SW 1271 (cell line): ENCODE measurements around the gene ATOH8.
A peak's percentile ranks its signal among the peaks of the same experiment; 100 is the strongest.

Experiments used
- DNase-seq, 2 experiments: peaks; one replicate each; lab custom pipeline; 2025; lab: John Stamatoyannopoulos, UW

ATOH8 gene

GRCh38 chr2:85718885-85719492 is 34.8 kb upstream of the ATOH8 start:
- no peak for DNase-seq

GRCh38 chr2:85719609-85720240 is 34.1 kb upstream of the ATOH8 start:
- DNase-seq, result no peak

DNA sequence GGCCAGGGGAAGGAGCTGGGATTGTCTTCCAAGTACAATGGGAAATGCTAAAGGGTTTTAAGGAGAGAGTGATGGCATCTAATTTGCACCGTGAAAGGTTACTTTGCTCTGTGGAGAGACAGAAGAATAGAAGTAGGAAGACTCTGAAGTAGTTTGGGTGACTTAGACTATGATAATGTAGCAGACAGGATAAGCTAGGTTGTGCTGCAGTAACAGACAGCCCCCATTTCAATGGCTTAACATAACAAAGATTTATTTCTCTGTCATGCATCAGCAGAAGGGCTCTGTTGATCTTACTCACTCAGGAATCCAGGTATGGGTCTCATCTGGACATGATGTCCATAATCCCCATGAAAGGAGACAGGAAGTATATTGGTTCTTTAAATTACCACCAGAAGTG is 33.3 kb upstream of the ATOH8 start:
- DNase-seq, result no peak

DNA sequence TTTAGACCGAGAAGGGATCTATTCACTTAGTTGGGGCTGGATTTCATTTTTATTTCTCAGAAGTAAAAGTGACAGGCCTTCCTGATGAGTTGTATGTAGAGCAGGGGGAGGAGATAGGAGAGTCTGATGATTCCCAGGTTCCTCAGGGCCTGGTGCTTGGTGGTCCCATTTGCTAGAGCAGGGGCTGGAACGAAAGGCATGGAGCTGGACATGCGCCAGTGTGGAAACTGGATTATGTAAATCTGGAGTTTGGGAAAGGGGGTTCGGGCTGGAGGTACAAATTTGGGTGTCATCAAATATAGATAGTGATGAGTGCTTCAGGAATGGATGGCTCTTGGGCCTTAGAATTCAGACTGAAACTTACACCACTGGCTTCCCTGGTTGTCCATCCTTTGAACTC is 32.1 kb upstream of the ATOH8 start:
- DNase-seq, result no peak

GRCh38 chr2:85722519-85722918 is 31.3 kb upstream of the ATOH8 start:
- DNase-seq, result no peak

DNA sequence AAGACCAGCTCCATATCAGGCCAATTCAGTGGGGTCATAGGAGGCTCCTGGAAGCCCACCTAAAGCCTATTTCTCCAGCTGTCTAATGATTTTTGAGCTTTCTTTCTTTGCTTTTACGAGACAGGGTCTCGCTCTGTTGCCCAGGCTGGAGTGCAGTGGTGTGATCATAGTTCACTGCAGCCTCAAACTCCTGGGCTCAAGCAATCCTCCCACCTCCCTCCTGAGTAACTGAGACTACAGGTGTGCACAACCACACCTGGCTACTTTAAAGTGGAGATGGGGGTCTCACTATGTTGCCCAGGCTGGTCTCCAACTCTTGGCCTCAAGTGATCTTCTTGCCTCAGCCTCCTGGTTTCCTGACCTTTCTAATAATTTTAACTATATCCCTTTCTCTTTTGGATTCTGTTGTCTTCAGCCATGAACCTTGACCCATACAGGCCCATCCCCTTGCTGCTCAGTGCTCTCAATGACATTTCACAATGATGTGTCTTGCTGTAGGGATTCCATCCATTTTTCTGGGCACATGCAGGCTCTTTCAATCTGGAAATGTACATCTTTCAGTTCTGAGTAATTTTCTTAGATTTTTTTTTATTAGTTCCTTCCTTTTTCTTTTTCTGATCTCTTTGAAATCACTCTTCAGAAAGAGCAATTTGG is 30.0 kb upstream of the ATOH8 start:
- no peak for DNase-seq

GRCh38 chr2:85724731-85725181 is 29.0 kb upstream of the ATOH8 start:
- no peak for DNase-seq

DNA sequence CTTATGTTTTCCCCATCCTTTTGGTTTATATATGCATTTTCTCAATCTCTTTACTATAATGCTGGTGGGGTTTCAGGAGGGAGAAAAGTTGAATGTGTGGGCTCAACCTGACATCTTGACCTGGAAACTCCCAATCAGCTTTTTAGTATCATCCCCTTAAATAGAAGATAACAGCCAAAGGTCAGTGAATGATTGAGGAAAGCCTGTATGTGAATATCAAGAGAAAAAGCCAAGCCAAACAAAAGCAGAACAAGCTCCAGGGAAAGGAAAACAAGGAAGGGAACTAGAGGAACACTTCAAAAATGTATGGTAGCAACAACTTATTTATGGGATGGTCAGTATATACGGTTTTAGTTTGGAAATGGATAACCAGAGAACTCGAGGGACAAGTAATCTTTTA is 28.3 kb upstream of the ATOH8 start:
- DNase-seq, result no peak

GRCh38 chr2:85727798-85728197 is 26.0 kb upstream of the ATOH8 start:
- no peak for DNase-seq

DNA sequence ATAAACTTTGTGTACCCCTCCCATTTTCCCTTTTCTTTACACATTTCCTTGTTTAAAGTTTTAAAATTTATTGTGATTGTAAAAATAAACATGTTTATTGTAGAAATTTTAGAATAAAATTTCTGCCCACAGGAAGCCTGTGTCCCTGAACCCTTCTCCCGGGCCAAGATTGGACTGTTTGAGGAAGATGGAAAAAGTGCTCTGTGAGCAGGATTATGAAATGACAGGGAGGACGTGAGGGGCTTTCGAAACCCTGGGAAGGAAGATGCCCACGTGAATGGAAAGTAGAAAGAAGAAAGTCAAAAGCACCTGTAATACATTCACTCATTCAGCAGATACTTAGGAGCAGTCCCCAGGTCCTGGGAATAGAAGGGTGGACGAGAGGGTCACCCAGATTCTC is 25.4 kb upstream of the ATOH8 start:
- no peak for DNase-seq

- peak in 1 of 2 experiments; percentile 65 for DNase-seq
Measured at GRCh38 chr2:85728883-85729824, 24.6 kb upstream of the ATOH8 start.

DNA sequence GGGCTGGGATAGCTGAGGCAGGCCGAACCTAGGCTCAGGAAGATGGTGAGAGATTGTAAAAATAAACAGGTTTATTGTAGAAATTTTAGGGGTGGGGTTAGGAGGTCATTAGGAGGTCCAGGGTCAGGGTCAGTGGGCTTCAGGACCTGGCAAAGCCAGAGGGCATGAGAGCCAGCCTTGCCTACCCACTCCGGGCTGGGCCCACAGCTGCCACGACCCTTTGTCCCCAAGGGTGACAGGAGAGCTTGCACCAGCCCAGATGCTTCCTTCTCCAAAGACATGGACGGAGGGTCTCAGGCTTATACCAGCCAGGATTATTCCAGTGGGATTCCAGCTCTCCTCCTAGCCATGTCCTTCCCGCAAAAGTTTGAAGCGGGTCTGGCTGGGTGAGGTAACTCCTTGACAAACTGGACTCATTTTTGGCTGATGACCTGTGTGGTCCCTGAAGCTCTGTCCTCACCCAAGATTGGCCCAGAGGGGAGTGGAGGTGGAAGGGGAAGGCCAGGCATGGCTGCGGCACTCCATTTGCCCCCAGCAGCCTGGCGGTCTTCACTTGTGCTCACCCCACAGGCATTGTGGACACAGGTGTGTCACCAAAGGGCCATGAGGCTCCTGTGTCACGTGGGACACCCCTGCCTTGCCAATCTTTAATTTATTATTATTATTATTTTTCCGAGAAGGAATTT is 23.8 kb upstream of the ATOH8 start:
- DNase-seq, result no peak

- no peak for DNase-seq
Measured at GRCh38 chr2:85730686-85731230, 23.0 kb upstream of the ATOH8 start.

DNA sequence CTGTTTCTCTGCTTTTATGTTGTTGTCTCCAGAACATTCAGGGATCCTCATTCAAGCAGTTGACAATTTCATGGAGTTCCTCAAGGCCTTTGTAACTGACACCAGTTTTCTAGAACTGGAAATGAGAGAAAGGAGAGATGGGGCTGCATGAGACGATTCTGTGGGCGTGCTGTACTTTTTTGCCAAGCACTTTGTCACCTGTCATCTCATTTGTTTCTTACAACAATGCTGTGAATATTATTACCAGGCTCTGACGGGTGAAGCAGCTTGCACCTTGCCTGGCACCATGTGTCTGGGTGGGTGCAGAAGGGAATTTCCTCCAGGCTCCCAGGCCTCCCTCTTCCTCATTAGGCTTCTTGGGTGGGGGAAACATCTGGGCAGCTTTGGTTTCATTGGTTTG is 22.2 kb upstream of the ATOH8 start:
- DNase-seq, result no peak

DNA sequence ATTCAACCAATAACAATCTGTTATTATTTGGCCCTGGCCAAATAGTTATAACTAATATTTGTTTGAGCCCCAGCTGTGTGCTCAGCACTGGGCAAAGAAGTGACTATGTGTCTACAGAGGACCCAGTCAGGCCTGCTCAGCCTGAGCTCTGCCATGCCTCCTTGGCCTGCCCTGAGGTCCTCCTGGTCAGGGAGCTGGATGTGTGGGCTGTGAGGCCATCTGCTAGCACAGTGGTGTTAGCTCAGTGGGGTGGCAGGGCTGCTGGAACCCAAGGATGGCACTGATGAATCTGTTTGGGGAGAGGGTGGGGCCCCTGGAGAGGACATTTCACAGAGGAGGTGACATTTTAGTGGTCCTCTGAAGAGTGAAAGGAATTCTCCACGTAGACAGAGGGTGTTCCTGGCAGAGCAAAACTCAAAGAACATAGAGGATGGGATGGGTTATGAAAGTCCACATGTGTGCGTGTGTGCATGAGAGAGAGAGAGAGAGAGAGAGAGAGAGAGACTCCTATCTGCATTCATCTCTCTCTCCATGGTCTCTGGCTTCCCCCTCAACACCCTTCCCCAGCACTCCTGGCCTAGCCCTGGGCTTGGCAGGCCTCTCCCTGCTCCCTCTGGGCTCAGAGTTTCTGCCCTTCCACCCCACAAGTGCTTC is 21.2 kb upstream of the ATOH8 start:
- no peak for DNase-seq

DNA sequence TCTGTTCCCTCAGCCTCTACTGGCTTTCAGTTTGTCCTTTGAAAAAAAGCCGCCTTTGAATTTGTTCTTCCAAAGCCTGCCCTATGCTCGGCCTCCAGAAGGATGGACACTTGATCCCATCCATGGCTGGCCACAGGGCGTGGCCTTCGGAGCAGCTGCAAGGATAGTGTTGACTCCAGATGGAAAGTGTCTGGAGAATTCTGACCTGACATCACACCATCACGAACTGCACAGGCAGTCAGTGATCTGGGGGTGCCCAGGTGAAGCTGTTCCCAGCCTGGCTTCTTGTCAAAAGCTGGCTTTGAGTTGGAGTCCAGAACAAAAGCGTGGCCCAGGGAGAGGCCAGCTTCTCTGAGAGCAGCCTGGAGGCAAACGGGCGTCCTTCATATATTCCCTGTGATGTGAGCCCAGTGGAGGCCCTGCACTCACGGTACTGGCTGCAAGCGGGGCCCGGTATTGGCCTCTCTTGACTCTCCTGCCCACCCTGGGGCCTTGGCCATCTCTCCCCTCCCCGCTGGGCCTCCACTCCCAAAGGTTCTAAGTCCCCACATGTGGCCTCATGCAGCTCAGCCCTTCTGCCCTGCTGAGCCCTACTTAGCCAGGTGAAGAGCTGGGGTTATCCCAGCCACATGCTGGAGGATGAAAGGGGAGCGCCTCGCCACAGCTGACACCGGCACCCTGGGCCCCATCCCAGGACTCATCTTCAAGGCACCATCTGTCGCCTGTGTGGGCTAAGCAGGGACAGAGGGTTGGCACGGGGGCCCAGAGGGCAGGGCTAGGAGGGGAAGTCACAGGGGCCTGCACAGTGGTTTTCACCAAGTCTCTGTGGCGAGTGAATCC is 20.4 kb upstream of the ATOH8 start:
- no peak for DNase-seq

DNA sequence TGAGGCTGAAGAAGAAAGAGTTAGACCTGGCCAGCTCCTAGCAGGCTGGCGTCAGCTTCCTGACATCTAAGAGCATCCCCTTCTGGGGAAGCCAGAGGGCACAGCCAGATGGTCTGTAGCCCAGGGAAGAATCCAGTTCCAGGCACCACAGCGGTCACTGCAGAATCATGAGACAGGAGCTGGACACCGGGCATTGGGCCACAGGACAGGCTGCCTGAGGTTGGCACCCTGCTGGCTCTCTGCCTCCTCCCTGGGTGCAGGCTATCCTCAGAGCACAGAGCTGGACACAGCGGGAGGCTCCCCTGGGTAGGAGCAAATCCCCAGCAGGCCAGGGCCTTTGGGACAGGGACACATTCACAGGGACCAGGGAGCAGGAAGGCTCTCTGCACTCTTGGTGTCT is 19.8 kb upstream of the ATOH8 start:
- no peak for DNase-seq

GRCh38 chr2:85734942-85735608 is 18.7 kb upstream of the ATOH8 start:
- DNase-seq, result no peak

- no peak for DNase-seq
Measured at GRCh38 chr2:85735691-85736090, 18.1 kb upstream of the ATOH8 start.
